Osteoblast (primary cell): Measurements from ENCODE around the gene CKAP5. TPM values are rescaled to one million over a fixed set of nuclear protein-coding genes. Genes with fewer than 3 reads are reported as not detected.

Experiments used
- DNase-seq: peaks from one replicate; pipeline ENCODE4 v3.0.0; 2011; ENCODE audit warnings: low spot score, mixed read lengths; ENCODE audit not compliant: insufficient read length; ENCODE audit errors: missing footprints
- H2AFZ ChIP-seq: 2 replicates; pipeline ENCODE4 v1.6.0; 2011; ENCODE audit warnings: mild to moderate bottlenecking, low read length
- H3K27ac ChIP-seq: 2 replicates; pipeline ENCODE4 v1.5.1; 2011; ENCODE audit warnings: mild to moderate bottlenecking, low read depth, low read length, moderate library complexity
- H3K27me3 ChIP-seq: 2 replicates; pipeline ENCODE4 v1.6.0; 2012; ENCODE audit warnings: mild to moderate bottlenecking, control low read depth, inconsistent platforms, low read length, moderate library complexity; ENCODE audit not compliant: insufficient read depth
- H3K36me3 ChIP-seq: 2 replicates; pipeline ENCODE4 v1.5.1; 2011; ENCODE audit warnings: mild to moderate bottlenecking, low read length, control low read depth, moderate library complexity; ENCODE audit not compliant: insufficient read depth
- H3K4me1 ChIP-seq: 2 replicates; pipeline ENCODE4 v1.5.1; 2011; ENCODE audit warnings: mild to moderate bottlenecking, low read length, control low read depth, moderate library complexity; ENCODE audit not compliant: insufficient read depth
- H3K4me2 ChIP-seq: 2 replicates; pipeline ENCODE4 v1.6.0; 2011; ENCODE audit warnings: mild to moderate bottlenecking, low read length; ENCODE audit not compliant: insufficient read depth
- H3K4me3 ChIP-seq: fragments of 200-600 bp; sonication (generic); 3 replicates; pipeline ENCODE4 v1.5.1; 2012; ENCODE audit warnings: mild to moderate bottlenecking, low read length, inconsistent platforms; ENCODE audit not compliant: insufficient read depth
- H3K79me2 ChIP-seq: 2 replicates; pipeline ENCODE4 v1.6.0; 2012; ENCODE audit warnings: mild to moderate bottlenecking, low read length, control low read depth, inconsistent platforms; ENCODE audit not compliant: insufficient read depth
- H3K9me3 ChIP-seq: 2 replicates; pipeline ENCODE4 v1.5.1; 2011; ENCODE audit warnings: low read depth, low read length, control low read depth
- H4K20me1 ChIP-seq: 2 replicates; pipeline ENCODE4 v1.6.0; 2012; ENCODE audit warnings: mild to moderate bottlenecking, low read length, control low read depth; ENCODE audit not compliant: insufficient read depth
- total RNA-seq: library from RNA; depleted of rRNA; stranded (reverse); fragments of >200 nt; gene quantifications from 2 replicates; pipeline ENCODE4 v1.2.3, GENCODE V29; 2012
- TF ChIP-seq, protein P1 (sequence below): IDR thresholded peaks from 2 replicates; pipeline ENCODE4 v1.5.1; 2011; ENCODE audit warnings: mild to moderate bottlenecking, low read depth, low read length, moderate library complexity; ENCODE audit errors: extremely low read depth

Gene CKAP5
- 52.7 and 56.5 TPM in 2 replicates for total RNA-seq

DNA sequence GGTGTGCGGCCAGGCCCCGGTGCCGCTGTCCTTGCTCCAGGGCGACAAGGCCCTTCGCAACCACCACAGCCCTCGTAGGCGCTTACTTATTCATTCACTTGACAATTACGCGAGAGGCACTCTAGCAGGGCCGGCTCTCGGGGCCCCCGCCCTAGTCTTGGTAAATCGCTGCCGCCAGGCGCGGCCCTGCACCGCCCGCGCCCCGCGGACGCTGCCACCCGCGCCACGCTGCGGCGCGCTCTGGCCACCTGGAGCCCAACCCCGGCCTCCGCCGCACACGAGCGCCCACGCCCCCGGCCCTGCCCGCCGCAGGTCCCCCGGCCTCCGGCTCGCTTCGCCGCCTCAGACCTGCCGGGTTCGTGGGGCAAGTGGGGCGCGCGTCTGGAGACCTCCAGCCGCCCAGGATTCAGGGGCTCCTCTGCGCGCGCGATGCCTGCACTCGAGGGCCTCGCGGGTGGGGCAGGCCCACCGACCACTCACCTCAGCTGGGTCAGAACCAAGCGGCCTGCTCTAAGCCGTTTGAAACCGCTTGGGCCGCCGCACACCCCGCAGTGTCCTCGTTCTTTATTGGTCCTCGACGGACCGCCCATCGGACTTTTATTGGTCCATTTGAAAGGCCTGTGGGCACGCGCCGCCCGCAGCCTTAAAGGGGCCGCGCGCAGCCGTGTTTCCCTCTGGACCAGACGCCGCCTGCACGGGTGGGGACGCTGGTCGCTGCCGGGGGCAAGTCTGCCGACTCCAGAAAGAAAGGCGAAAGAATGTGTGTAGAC lies at the start of gene CKAP5:
TSS of gene CKAP5 (minus strand) at position 541 of the 770 bp plus-strand sequence. CDS start 25,049 bp downstream, outside the sequence.
- H3K4me3 ChIP-seq, result peak within 1 kb of the TSS; percentile 87
- no peaks in the 10 kb centered on the region for H3K9me3 ChIP-seq
- H4K20me1 ChIP-seq, result peaks cover 3% of the 10 kb centered on the region
- peak within 1 kb of the TSS; percentile 65 for H3K27ac ChIP-seq
- peaks cover 10% of the 10 kb centered on the region for H3K4me1 ChIP-seq
- DNase-seq, result peak; percentile 100
- peak within 1 kb of the TSS; percentile 98 for H2AFZ ChIP-seq
- H3K4me2 ChIP-seq, result peak within 1 kb of the TSS; percentile 86
- no peaks in the 10 kb centered on the region for H3K27me3 ChIP-seq
- H3K79me2 ChIP-seq, result peaks cover 51% of the 10 kb centered on the region
- TF ChIP-seq, protein P1, sequence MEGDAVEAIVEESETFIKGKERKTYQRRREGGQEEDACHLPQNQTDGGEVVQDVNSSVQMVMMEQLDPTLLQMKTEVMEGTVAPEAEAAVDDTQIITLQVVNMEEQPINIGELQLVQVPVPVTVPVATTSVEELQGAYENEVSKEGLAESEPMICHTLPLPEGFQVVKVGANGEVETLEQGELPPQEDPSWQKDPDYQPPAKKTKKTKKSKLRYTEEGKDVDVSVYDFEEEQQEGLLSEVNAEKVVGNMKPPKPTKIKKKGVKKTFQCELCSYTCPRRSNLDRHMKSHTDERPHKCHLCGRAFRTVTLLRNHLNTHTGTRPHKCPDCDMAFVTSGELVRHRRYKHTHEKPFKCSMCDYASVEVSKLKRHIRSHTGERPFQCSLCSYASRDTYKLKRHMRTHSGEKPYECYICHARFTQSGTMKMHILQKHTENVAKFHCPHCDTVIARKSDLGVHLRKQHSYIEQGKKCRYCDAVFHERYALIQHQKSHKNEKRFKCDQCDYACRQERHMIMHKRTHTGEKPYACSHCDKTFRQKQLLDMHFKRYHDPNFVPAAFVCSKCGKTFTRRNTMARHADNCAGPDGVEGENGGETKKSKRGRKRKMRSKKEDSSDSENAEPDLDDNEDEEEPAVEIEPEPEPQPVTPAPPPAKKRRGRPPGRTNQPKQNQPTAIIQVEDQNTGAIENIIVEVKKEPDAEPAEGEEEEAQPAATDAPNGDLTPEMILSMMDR, result no peak
- H3K36me3 ChIP-seq, result peaks cover 2% of the 10 kb centered on the region

DNA sequence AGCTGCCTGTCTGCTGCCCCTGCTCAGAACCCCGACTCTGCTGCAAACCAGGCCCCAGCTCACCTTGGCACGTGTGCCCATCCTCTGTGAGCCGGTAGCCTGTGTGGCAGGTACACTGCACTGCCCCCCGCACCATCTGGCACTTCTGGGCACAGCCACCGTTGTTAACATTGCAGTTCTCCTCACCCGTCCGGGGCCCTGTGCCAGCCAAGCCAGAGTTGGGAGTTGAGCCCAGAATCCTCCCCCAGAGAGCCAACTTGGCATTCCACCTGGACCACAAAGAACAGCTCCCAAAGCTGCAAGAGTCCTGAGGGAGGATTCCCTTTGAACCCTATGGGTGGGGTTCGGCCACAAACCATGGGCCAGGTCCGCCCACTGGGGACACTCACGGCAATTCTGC lies 49.7 kb upstream of the CKAP5 start:
- TF ChIP-seq, protein P1, result no peak
- Histone ChIP-seq H4K20me1 (no peaks in the 10 kb centered on the region), H3K9me3 (no peaks in the 10 kb centered on the region), H3K27me3 (no peaks in the 10 kb centered on the region), H3K36me3 (no peaks in the 10 kb centered on the region), H3K79me2 (no peaks in the 10 kb centered on the region), H3K4me3 (no peak overlapping the region), H3K27ac (no peak overlapping the region), H2AFZ (no peak overlapping the region), H3K4me1 (peaks cover 9% of the 10 kb centered on the region), H3K4me2 (peak overlapping the region; percentile 3)
- DNase-seq, result peak; percentile 95

DNA sequence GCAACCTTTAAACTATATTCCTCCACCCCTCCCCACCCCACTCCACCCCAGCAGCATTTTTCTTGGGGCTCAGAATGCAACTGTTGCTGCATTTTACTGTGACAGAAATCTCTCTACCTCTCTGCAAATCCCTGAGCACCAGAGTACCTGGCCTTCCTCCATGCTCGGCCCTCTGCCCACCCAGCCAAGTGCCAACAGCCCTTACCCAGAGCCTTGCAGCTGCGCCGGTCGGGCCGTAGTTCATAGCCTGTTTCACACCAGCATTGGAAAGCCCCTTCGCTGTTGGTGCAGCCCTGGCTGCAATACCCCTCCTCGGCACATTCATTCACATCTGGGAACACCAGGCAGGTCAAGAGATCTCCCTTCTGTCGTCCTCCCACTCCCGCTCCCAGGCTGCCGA lies 48.9 kb upstream of the CKAP5 start:
- Histone ChIP-seq H3K4me3 (no peak overlapping the region), H3K27ac (no peak overlapping the region), H3K27me3 (no peaks in the 10 kb centered on the region), H3K79me2 (no peaks in the 10 kb centered on the region), H2AFZ (no peak overlapping the region), H3K4me1 (peaks cover 9% of the 10 kb centered on the region), H3K4me2 (no peak overlapping the region), H4K20me1 (no peaks in the 10 kb centered on the region), H3K9me3 (no peaks in the 10 kb centered on the region), H3K36me3 (no peaks in the 10 kb centered on the region)
- TF ChIP-seq, protein P1, result no peak
- no peak for DNase-seq

DNA sequence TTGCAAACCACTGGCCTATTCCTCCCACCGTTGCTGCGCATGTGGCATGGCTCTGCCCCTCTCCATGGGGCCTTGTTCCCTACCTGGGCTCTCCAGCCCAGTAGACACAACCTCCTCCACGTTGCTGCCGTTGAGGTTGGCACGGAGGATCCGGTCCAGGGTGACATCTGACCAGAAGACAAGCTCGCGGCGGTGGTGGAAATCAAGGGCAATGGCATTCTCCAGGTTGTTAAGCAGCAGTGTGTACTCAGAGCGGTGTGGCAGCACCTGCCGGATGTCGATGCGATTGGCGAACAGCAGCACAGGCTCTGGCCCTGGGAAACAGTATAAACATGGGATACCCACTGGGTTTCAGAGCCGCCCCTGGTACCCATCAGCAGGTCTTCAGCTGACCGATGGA lies 48.4 kb upstream of the CKAP5 start:
- no peaks in the 10 kb centered on the region for H3K36me3 ChIP-seq
- TF ChIP-seq, protein P1, result no peak
- no peak for DNase-seq

More for the DNA sequence above, 48.4 kb upstream of the CKAP5 start:
- Histone ChIP-seq H3K4me2 (no peak overlapping the region), H3K9me3 (no peaks in the 10 kb centered on the region), H4K20me1 (no peaks in the 10 kb centered on the region), H2AFZ (no peak overlapping the region), H3K27ac (no peak overlapping the region), H3K4me1 (peaks cover 9% of the 10 kb centered on the region), H3K27me3 (no peaks in the 10 kb centered on the region), H3K79me2 (no peaks in the 10 kb centered on the region), H3K4me3 (no peak overlapping the region)
